ENCODE results near the gene WWP2. TPM values are rescaled to one million over a fixed set of nuclear protein-coding genes. Genes with fewer than 3 reads are reported as not detected.

The WWP2 gene
- 19.6 and 29.8 TPM in 2 replicates for total RNA-seq

DNA sequence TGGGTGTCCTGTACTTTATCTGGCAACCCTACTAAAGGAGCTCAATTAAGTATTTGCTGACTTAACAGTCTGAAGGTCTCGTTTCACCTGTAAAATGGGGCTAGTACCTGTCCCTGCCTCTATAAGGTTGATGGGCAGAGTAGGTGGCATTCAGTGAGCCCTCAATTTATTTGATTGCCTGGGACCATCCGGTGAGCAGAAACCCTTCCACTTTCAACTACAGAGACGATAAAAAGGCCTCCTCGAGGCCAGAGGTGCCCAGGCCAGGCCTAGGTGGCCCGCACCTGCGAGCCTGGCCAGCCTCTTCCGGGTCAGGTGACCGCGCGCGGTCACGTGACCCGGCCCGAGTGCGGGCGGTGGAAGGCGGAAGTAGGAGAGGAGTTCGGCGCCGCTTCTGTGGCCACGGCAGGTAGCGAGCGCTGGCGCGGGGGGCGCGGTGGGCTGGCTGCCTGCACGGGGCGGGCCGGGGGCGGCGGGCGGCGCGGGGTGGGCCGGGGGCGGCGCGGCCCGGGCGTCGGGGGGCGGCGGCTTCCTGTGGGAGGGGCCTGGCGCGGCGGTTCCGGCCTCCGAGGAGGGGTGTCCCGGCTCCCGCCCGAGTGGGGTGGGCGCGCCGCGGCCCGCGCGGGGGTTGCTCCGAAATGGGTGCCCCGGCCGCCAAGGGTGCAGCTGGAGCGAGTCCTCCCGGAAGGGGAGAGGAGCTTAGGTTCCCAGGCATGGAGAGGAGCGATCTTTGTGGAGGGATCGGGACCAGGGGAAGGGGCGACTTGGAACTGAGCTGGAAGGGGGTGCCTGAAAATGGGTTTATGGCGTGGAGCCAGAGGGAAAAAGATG lies at the start of gene WWP2:
TSS of gene WWP2 (plus strand) at position 350 of the 831 bp plus-strand sequence. CDS start 24,679 bp downstream, outside the sequence.

GRCh38 chr16:69726313-69727060 lies 35.6 kb upstream of the WWP2 start, which contains the start of gene NQO1:
NQO1 (minus strand) TSS chr16:69726560; CDS start chr16:69726439, 121 bp downstream.

GRCh38 chr16:69754469-69755310 lies 7.4 kb upstream of the WWP2 start, which contains the start of gene NOB1:
NOB1 (minus strand) TSS chr16:69754926; CDS start chr16:69754910, 16 bp downstream.

DNA sequence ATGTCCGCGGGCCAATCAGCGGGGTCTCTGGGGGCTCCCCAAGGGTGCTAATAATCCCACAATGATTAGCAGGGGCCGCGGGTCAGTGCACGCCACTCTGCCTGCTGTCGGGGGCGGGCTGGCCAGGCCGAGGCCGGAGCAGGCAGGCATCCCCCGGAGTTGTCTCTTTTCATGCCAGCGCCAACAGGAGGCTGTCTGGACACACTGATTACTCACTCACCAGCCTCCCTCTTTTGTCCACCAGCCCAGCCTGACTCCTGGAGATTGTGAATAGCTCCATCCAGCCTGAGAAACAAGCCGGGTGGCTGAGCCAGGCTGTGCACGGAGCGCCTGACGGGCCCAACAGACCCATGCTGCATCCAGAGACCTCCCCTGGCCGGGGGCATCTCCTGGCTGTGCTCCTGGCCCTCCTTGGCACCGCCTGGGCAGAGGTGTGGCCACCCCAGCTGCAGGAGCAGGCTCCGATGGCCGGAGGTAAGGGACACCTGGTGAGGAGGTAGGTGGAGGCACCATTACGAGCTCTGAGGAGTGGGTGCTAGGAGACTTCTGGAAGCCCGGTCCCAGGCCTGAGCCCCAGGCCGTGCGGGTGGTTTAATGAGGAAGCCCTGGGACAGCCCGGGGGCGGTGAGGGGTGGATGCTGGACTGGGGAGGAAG lies 189.0 kb downstream of the WWP2 start, which contains the start of gene CLEC18A:
TSS of gene CLEC18A (plus strand) at position 318 of the 655 bp plus-strand sequence. CDS start at position 351, 33 bp downstream.

Other genes starting within 250 kb of the WWP2 start
- 13.5 and 21.0 TPM in 2 replicates for gene NFAT5, start 196.4 kb upstream of the WWP2 start, total RNA-seq
- 399 and 514 TPM in 2 replicates for gene NQO1, start 35.8 kb upstream of the WWP2 start, total RNA-seq
- 15.6 and 18.2 TPM in 2 replicates for gene NOB1, start 7.4 kb upstream of the WWP2 start, total RNA-seq
- 0.66 and 0.93 TPM in 2 replicates for gene CLEC18A, start 189.0 kb downstream of the WWP2 start, total RNA-seq

Measured in aortic smooth muscle cell (primary cell).